Fibroblast of skin of right biceps (primary cell): ENCODE measurements around the gene RBMS2.
A peak's percentile ranks its signal among the peaks of the same experiment; 100 is the strongest.

Source experiments
- DNase-seq: peaks from one replicate; pipeline ENCODE4 v3.0.0-alpha.2; 2013

Gene RBMS2

DNA sequence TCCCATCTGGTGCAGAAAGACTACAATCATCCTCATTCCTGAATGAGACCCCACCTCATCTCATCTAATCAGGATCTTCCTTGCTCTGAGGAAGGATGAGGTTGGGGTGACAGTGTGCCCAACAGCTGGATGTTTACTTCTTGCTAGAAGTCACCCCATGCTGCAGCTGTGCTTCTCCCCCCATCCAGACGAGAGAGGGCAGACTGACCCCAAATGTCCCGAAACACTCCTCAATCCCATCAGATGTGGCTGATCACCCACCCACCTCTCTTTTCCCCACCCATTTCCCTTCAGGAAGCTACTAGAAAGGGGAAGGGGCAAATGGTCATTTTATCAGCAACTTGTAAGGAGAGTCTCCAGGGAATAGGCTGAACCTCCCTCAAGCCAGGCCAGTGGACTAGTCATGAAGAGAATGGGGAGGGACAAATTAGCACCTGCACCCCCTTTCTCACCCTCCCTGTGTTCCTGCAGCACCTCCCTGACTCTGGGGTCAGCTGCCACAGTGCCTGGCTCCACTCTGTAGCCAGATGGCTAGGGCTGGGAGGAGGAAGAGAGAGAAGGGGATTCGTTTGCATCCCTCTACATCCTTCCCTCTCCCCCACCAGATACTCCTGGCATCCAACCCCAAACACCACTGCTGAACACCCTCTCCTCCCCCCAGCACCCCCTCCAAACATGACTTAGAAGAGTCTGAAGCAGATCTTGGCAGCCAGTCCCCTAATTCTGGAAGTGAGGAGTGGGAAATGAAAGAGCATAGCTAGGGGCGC, 111.3 kb downstream of the RBMS2 start:
- no peak for DNase-seq

DNA sequence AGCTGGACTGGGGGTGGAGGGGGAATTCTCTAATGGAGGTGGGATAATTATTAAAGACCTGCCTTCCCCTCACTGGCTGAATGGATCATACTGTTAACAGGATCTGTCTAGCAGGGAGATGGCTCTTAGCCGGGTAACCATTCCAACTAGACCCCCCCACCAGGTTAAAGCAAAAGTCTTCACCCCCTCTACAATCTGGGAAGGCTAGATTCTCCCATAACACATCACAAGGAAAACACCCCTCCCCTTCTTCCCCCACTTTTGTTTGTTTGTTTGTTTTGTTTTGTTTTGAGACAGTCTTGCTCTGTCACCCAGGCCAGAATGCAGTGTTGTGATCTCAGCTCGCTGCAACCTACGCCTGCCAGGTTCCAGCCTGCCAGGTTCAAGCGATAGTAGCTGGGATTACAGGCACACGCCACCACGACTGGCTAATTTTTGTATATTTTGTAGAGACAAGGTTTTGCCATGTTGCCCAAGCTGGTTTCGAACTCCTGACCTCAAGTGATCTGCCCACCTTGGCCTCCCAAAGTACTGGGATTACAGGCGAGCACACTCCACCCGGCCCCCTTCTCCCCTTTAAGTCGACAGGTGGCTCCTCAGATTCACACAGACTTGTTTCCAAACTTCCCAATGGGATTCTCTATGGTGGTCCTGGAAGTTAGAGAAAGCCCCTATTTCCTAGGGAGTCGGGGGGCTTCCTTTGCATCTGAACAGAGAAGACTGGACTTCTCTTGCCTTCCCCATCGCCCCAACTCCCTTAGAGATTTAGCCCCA, 112.0 kb downstream of the RBMS2 start:
- DNase-seq = no peak

DNA sequence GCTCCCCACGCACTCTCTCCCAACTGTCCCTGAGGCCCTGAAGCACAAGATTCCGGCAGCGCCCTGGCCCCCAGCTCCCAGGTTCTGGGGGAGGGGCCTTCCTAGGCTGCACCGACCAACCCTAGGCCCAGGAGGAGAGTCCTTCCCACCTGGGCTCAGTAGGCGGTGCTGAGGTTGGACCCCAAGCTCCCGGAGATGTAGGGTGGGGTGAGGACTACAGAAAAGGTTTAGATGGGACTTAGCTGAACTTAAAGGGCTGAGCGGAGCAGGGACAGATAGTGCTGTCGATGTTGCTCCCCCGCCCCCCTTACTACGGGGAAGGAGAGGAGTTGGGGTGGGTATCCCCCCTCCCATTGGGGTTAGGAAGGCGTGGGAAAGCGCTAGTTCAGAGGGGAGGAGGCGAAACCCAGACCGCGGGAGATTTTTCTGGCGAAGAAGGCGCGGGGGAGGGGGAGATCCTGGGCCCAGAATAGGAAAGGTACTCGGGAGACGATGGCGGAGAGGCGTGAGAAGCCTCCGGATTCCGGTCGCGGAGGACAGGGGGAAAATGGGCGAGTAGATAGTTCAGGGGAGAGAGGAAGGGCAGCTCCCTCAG, 112.7 kb downstream of the RBMS2 start:
- peak; percentile 6 for DNase-seq

DNA sequence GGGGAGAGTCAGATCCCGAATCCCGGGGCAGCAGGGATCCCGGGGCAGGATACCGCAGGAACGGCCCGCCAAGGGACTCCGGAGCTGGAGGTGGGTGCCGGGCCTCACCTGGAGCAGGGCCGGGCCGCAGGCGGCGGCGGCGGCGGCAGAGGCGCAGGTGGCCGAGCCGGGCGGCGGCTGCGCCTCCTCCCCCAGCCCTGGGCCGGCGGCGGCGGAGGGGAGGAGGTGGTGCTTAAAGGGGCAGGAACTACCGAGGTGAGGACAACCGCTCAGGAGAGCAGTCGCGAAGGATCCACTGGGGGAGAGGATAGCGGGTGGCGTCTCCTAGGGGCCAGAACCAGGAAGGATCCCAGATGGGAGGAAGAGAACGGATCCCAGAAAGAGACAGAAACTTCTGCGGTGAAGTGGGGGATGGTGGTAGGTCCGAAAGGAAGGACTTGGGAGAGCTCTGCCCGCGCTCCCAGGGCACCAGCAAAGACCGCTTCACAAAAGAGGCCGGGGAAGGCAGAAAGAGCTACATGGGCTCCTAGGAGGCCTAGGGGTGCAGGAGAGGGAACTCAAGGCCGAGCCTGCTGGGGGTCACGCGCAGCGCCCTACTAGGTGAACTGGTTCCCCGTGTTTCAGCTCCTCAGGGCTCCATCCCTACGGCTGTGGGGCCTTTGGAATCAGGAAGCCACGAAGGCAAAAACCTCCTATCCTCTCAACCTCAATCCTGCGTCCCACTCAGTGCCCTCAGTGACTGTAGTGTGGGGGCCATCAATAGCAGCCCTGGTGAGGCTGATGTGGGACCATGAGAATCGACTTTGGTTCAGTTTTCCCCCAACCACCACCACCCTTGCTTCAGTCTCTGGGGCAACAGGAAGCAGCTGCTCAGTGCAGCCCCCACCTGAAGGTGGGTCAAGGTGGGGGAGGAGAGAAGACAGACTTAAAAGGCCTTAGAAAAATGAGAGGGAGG, 113.5 kb downstream of the RBMS2 start:
- peak; percentile 88 for DNase-seq

DNA sequence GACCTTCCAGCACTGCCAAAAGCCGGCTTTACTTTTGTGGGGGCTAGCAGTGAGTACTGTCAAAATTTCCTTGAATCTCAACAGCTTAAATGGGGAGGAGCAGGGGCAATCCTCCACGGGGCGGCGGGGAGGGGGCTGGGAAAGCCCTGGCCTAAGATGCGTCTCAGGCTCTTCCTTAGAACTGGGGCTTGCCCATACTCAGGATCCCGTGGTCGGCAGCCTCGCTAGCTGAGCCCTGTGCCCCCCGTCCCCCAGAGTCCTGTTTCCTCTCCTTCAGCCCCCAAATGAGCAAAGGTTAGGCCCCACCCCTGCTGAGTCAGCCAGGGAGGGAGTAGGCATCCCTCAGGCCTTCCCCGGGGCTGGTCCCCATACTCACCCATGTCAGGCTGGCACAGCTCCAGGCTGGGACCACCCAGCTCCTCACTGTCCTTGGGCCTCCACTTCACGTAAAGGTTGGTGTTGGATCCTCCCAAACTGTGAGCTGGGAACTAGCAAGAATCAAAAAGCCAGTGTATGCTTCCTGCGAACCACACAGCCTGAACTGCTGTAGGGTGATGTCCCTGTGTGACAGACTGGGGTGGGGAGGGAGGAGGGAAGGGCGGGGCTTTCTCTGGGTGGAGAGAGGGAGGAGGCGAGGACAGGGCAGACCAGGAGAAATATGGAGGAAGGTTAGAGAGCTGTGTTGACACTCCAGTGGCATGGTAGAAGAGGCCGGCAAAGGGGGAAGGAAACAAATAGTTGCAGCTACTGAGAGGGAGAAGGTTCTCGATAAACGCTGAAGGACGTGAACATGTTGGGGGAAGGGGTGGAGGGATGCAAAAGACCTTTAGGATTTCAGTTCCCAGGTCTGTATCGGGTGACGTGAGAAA, 114.4 kb downstream of the RBMS2 start:
- peak; percentile 87 for DNase-seq

DNA sequence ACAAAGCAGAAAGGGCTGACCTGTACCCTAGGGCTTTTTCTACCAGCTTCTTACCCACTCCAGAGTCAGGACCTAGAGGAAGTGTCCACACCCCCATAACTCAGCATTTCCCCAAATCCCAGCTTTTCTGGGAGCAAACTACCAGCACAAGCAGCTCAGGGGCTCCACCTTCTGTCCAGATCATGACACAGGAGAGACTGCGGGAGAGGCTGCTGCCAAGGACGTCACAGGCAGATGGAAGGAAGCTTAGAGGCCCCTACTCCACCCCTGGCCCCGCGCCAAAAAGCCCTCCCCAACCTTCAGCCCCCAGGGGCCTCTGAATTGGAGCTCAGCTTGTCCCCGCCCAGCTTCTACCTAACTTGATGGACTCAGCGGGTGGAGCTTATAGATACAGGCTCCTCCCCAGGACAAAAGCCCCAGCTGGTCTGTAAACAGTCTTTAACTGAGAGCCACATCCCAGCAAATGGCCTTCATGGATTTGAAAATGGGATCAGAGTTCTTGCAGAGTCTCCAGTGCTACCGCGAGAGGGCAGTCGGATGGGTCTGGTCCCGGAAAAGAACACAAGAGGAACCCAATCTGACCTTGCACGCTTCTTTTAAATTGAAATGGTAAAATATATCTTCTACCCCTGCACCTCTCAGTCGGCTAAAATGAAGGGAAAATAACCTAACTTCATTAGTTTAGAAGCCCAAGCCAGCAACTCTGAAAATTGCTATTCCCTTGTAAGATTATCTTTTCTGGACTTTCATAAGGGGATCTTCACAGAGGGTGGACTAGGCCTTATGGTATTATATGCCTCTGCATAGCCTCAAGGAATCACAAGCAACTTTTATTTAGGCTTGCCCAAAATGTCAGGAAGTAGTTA, 115.3 kb downstream of the RBMS2 start:
- peak; percentile 100 for DNase-seq

DNA sequence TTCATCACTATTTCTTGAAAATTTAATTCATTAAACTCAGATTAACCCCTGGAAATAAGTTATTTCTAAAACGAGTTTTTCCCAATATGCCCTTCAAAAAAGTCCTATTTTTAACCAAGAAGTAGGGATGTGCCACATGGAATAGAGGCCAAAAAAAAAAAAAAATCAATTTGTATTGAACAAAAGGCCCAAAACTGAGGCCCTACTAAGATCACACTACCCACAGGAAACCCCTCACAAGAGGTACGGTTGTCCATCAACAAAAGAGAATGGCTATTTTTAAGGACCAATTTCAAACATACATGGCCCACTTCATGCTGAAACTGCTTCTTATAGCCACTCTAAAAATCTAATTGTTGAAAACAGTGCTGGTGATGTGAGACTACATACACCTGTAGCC, 116.0 kb downstream of the RBMS2 start:
- DNase-seq = no peak

DNA sequence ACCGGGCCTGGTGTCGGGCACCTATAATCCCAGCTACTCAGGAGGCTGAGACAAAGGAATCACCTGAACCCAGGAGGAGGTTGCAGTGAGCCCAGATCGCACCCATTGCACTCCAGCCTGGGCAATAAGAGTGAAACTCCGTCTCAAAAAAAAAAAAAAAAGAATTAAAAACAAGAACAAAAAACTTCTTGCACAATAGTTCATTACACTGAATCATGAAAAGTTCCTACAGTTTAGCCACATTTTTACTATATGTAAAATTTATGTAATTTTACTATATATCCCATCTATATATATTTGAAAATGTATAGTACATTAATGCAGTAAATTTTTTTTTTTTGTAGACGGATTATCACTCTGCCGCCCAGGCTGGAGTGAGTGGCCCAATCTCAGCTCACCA, 119.6 kb downstream of the RBMS2 start:
- DNase-seq = no peak

DNA sequence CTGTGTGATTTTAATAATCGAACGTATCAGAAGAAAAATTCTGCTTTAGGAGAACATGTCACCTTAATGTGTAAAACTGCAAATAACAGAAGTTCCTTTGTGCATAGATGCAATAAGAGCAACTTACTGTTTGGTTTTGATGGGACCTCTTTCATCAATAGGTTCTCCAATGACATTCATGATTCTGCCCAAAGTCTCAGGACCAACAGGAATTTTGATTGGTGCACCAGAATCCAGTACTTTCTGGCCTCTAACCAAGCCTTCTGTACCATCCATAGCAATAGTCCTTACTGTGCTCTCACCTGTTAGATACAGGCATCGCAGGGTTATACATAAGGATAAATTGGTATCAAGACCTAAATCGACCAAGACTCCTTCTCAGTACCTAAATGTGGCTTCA, 123.0 kb downstream of the RBMS2 start:
- no peak for DNase-seq

DNA sequence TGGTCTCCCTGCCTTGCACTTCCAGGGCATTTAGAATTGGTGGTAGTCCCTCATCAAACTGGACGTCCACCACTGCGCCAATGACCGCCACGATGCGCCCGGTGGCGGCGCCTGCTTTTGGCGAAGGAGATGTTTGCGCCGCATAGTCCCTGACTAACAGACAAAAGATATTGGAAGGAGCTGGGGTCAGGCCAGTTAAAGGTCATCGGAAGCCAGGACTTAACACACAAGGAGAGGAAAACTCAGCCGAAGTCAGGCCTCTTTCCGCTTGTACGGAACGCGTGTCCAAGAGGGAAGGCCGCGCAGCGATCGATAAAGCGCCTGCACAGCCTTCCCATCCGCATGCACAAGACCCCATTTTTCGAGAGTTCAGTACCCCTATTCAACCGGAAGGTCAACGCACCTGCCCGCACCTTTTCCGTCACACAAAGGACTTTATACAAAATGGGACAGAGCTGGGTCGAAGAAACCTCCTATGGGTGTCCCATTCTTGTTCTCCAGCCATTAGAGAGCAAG, 123.6 kb downstream of the RBMS2 start:
- DNase-seq = no peak
